ENCODE results near the gene GSTM2. TPM values are rescaled to one million over a fixed set of nuclear protein-coding genes. Genes with fewer than 3 reads are reported as not detected.

Gene GSTM2
- total RNA-seq, 4 donors from 2014 or later, result 32.1 to 154 (median 72.1) TPM

DNA sequence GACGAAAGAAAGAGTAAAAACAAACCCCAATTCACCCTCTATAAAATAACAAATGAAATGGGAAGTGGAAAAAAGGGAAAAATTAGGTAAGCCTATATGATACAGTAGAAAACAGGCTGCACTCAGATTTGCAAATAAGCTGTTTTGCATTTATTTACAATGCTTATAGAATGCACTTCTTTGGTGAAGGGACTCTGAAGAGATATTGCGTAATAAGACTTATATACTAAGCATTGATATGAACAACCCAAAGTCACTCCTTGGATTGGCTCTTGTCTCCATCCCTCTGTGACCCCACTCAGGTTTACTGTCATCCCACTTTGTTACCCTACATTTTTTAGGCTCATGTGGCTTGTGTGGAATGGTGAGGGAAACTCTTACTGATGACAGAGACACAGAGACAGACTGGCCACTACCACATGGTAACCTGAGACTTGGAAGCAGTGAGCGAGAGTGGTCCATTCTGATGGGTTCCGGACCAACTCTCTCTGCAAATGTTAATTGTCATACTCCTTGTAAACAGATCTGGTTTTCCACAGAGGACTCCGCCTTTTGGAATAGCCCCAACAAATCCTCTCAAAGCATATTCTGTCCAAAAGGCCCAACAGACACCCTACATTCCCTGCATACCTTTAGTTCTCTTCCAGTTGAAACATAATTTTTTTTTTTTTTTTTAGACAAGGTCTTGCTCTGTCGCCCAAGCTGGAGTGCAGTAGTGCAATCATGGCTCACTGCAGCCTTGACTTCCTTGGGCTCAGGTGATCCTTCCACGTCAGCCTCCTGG, 55.2 kb downstream of the GSTM2 start:
- Histone ChIP-seq H3K4me1 (no peaks in the 10 kb centered on the region), H3K36me3 (no peaks in the 10 kb centered on the region), H3K9me3 (no peaks in the 10 kb centered on the region), H3K4me3 (no peak overlapping the region), H3K27ac (no peak overlapping the region), H3K27me3 (no peaks in the 10 kb centered on the region)
- intact Hi-C loops (cut with DNase I; ENCODE audit: low total_unique reads), result no loop called here
- no peak for DNase-seq
- no peak for TF ChIP-seq POLR2A (IDR thresholded peaks at IDR 0.05)
- TF ChIP-seq, protein P1, sequence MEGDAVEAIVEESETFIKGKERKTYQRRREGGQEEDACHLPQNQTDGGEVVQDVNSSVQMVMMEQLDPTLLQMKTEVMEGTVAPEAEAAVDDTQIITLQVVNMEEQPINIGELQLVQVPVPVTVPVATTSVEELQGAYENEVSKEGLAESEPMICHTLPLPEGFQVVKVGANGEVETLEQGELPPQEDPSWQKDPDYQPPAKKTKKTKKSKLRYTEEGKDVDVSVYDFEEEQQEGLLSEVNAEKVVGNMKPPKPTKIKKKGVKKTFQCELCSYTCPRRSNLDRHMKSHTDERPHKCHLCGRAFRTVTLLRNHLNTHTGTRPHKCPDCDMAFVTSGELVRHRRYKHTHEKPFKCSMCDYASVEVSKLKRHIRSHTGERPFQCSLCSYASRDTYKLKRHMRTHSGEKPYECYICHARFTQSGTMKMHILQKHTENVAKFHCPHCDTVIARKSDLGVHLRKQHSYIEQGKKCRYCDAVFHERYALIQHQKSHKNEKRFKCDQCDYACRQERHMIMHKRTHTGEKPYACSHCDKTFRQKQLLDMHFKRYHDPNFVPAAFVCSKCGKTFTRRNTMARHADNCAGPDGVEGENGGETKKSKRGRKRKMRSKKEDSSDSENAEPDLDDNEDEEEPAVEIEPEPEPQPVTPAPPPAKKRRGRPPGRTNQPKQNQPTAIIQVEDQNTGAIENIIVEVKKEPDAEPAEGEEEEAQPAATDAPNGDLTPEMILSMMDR (IDR thresholded peaks at IDR 0.05), result no peak

Other genes starting within 250 kb of the GSTM2 start
- gene PSMA5, start 241.6 kb upstream of the GSTM2 start, total RNA-seq, result 10 to 100 TPM; 12.6 to 65.8 (median 40.7) TPM
- gene SYPL2, start 201.5 kb upstream of the GSTM2 start, total RNA-seq, result 1 to 10 TPM in 3 of 4 donors, under 1 TPM in 1; 0.48 to 5.9 (median 2.3) TPM
- 1 to 10 TPM; 4.1 to 6.7 (median 4.7) TPM for gene ATXN7L2, start 184.2 kb upstream of the GSTM2 start, total RNA-seq
- gene CYB561D1, start 174.0 kb upstream of the GSTM2 start, total RNA-seq, result 10 to 100 TPM in 1 of 4 donors, 1 to 10 TPM in 3; 1.8 to 11.0 (median 8.4) TPM
- gene AMIGO1, start 158.3 kb upstream of the GSTM2 start, total RNA-seq, result 10 to 100 TPM in 1 of 4 donors, 1 to 10 TPM in 3; 1.0 to 10.1 (median 3.8) TPM
- under 1 TPM in 1 of 4 donors, not detected in 3; 0.41 TPM for gene GPR61, start 128.2 kb upstream of the GSTM2 start, total RNA-seq
- 10 to 100 TPM in 1 of 4 donors, 1 to 10 TPM in 3; 2.3 to 20.0 (median 5.8) TPM for gene GNAI3, start 119.4 kb upstream of the GSTM2 start, total RNA-seq
- not detected for gene GNAT2, start 48.4 kb upstream of the GSTM2 start, total RNA-seq
- gene AMPD2, start 48.2 kb upstream of the GSTM2 start, total RNA-seq, result 10 to 100 TPM; 30.9 to 91.2 (median 73.2) TPM
- 10 to 100 TPM in 3 of 4 donors, 1 to 10 TPM in 1; 7.6 to 43.5 (median 20.7) TPM for gene GSTM4, start 12.0 kb upstream of the GSTM2 start, total RNA-seq
- gene GSTM1, start 19.8 kb downstream of the GSTM2 start, total RNA-seq, result 1 to 10 TPM in 1 of 4 donors, not detected in 3; 9.4 TPM
- gene GSTM5, start 44.2 kb downstream of the GSTM2 start, total RNA-seq, result 10 to 100 TPM in 3 of 4 donors, under 1 TPM in 1; 0.51 to 24.8 (median 22.3) TPM
- gene GSTM3, start 73.0 kb downstream of the GSTM2 start, total RNA-seq, result 100 to 1,000 TPM in 1 of 4 donors, 10 to 100 TPM in 3; 39.1 to 104 (median 61.0) TPM
- gene EPS8L3, start 95.9 kb downstream of the GSTM2 start, total RNA-seq, result under 1 TPM in 2 of 4 donors, not detected in 2; 0.26 to 0.29 TPM
- 10 to 100 TPM; 19.8 to 48.2 (median 34.2) TPM for gene CSF1, start 242.8 kb downstream of the GSTM2 start, total RNA-seq